Measurements from ENCODE around the gene CYP4F12.

The CYP4F12 gene

DNA sequence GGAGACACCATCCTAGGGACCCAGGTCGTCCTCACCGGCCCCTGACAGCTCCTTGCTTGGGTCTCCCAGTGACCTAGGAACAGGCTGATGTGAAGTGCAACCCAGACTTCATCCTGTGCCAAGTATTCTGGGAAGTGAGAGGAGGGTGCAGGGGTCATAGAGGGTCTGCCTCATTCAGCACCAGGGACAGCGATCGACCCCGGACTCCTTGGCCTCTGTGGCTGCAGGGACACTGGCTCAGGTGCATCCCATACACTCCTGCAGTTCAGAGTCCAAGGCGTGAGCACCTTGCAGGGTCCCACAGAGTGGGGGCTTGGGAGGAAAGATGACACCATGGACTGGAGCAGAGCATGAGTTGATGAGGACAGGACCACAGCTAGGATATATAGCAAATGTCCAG, 44.9 kb downstream of the CYP4F12 start:
- no peak for DNase-seq

DNA sequence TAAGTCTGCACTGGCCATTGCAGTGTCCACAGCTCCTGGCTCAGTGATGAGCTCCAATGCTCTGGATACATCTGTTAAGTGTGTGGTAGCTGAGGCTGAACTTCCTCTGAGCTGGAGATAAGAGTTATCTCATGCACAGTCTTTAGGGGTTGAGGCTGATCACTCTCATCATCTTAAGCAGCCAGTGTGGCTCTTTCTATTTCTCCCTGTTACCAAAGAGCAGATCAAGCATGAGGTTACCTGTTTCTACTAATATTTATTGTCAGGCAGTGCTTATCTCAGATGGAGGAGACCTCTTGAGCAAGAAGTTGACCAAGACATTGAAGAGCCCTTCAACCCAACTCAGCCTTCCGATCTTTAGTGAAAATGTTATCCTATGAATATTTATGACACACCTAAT, 48.4 kb downstream of the CYP4F12 start:
- no peak for DNase-seq

DNA sequence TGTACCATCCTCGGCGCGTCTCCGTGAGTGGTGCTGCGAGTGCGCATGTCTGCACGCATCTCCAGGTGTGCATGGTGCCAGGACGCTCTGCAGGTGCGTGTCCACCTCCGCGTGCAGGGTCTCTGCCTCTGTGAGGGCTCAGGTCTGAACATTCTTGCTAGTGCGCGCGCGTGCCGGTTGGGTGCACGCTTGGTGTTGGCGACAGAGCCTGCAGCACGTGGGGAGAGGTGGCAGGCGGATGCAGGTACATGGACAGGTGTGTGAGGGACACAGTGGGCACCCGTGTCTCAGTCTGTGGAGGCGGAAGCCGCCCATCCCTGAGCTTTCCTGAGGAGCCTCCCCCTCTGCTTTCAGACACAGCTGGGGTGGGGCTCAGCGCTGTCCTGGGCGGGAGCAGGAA, 50.1 kb downstream of the CYP4F12 start:
- DNase-seq = no peak

DNA sequence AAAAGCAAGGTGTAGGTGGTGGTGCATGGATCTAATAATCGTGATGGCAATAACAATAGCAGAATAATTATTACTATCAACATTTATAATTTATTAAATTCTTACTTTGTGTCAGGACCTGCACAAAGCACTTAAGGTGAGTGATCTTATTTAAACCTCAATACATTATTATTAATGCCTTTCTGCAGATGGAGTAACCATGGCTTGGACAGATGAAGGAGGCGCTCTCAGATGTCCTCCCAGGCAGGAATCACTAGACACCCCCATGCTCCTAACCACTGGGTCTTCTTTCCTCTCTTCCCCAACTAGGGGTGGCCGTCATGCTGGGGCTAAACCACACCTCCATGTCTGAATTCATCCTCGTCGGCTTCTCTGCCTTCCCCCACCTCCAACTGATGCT, 54.8 kb downstream of the CYP4F12 start, which contains the start of gene OR10H2:
Gene OR10H2, plus strand, starts transcription at position 301 of the 400 bp plus-strand sequence. Its CDS starts 20 bp downstream, at position 321.
- DNase-seq = no peak

DNA sequence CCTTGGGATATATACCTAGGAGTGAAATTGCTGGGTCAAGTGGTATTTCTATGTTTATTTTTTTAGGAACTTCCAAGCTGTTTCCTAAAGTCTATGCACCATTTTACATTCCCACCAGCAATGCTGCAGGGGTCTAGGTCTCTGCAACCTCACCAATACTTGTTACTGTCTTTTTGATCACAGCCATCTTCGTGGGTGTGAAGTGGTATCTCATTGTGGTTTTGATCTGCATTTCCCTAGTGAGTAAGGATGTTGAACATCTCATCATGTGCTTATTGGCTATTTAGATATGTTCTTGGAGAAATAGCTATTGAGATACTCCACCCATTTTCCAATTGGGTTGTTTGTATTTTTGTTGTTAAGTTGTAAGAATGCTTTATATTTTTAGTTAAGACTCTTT, 57.7 kb downstream of the CYP4F12 start:
- no peak for DNase-seq

DNA sequence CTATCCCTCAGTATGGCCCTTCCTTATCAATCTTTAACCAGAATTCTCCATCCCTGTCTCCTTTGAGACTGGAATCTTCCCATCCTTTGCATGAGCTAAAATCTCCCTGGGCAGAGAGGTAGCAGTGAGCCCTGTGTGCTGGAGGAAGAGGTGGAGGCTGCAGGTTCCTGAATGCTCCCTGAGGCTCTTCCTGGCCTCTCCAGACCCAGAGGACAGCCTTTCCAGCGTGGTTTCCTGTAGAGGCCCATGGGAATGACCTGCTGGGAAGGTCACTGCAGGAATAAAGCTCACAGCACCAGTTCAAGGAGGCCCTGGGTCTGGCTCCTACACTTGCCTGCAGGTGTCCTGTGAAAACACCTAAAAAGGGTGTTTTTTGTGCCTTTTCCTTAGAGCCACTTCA, 59.5 kb downstream of the CYP4F12 start:
- DNase-seq = no peak

DNA sequence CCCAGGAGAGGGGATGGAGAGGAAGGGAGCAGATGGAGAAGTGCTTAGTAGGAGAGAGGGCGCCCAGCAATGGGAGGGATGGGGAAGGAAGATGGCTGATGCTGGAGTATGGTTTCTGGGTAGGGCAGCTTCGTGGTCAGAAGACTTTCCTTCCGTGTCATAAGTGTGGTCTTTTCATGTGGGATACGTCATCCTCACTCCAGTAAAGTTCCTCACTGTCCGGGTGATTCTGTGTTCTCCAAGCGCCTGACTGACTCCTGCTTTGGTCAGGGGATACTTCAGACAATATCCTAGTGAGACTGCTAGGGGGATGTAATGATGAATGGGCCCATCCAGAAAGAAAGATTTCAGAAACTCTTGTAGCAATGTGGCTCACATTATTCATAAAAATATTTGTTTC, 61.0 kb downstream of the CYP4F12 start:
- no peak for DNase-seq

DNA sequence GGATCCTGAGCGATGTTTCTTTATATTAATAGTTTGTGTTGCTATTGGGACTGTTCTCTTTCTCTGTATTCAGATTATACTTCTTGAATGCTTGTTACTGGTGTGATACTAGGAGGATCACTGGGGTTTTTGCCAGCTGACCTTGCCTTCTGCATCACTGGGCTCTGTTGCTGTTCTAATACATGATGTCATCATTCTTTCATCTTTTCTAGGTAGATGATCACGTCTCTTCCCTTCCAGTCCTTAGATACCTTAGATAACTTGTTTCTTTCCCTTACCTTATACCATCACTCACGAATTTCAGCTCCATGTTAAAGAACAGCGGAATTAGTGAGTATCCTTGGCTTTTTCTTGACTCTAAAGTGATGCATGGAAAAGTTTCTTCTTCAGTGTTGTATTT, 64.8 kb downstream of the CYP4F12 start, which contains the start of gene OR10H3:
Gene OR10H3, plus strand, starts transcription at position 264 of the 400 bp plus-strand sequence. CDS start 3,408 bp downstream, outside the sequence.
- no peak for DNase-seq

DNA sequence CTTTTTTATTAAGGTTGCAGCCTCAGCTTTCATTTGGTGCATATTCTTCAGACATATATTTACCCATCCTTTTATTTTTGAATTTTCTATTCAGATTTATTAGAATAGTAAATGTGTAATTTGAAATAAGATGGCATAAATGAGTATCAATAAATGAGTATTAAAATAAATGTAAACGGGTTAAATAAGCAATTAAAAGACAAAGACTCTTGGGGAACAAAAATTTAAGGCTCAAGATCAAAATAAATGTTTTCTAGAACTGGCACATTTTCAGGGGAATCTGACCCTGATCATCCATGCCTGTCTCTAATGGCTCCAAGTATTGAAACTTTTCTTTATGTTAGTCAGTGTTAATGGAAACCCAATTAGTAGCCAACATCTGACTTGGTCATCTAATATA, 67.9 kb downstream of the CYP4F12 start:
- DNase-seq = no peak

Data from DMS 273 treated with DMSO at 0.1 percent for 48 hours (cell line).